IMR-90 (cell line): ENCODE results near the gene DNTTIP2. TPM values are rescaled to one million over a fixed set of nuclear protein-coding genes. Genes with fewer than 3 reads are reported as not detected.

Source experiments
- ATAC-seq: fragments of 200-7000 bp; cut with Tn5 transposase; 2 replicates; pipeline ENCODE4 v1.9.1; 2020; ENCODE audit warnings: low read depth, mild to moderate bottlenecking, moderate library complexity
- BruUV-seq: library from RNA; stranded (reverse); fragments of 400-500 nt; replicated peaks from 2 replicates; lab custom pipeline; 2021; lab: Mats Ljungman, UMichigan
- CTCF ChIA-PET: fragments of 300-600 bp; formaldehyde crosslinking; extraction: SDS; loops from one replicate; lab custom pipeline; 2021; ENCODE audit warnings: antibody characterized with exemption; lab: Yijun Ruan, JAX
- POLR2A ChIA-PET: fragments of 300-600 bp; sonication (Branson Sonifier 250); formaldehyde crosslinking; loops from one replicate; lab custom pipeline; 2022; ENCODE audit warnings: antibody characterized with exemption; ENCODE audit not compliant: unreplicated experiment; lab: Charles Lee
- DNase-seq: peaks from one replicate; pipeline ENCODE4 v3.0.0; 2013
- H2AFZ ChIP-seq: replicated peaks from 2 replicates; pipeline ENCODE3; 2013; ENCODE audit warnings: low read length, mild to moderate bottlenecking; ENCODE audit not compliant: poor library complexity
- H2AK5ac ChIP-seq: 2 replicates; pipeline ENCODE4 v1.6.1; 2013; ENCODE audit warnings: low read depth, low read length, inconsistent platforms
- H2AK9ac ChIP-seq: replicated peaks from 2 replicates; pipeline ENCODE3; 2013; ENCODE audit warnings: mild to moderate bottlenecking, low read depth, low read length, moderate library complexity; ENCODE audit not compliant: poor library complexity
- H2BK120ac ChIP-seq: 2 replicates; pipeline ENCODE4 v1.6.1; 2013; ENCODE audit warnings: low read depth, low read length, inconsistent platforms
- H2BK15ac ChIP-seq: 3 replicates; pipeline ENCODE4 v1.6.1; 2013; ENCODE audit warnings: low read depth, low read length, inconsistent platforms
- H2BK20ac ChIP-seq: 2 replicates; pipeline ENCODE4 v1.6.1; 2013; ENCODE audit warnings: low read depth, mild to moderate bottlenecking, inconsistent platforms, low read length, moderate library complexity
- H2BK5ac ChIP-seq: 2 replicates; pipeline ENCODE4 v1.6.1; 2013; ENCODE audit warnings: mild to moderate bottlenecking, low read depth, low read length, inconsistent platforms; ENCODE audit not compliant: poor library complexity, severe bottlenecking
- H3K14ac ChIP-seq: replicated peaks from 2 replicates; pipeline ENCODE4 v1.6.1; 2013; ENCODE audit warnings: low read depth, low read length, inconsistent platforms
- H3K18ac ChIP-seq: 2 replicates; pipeline ENCODE4 v1.6.1; 2013; ENCODE audit warnings: low read depth, low read length, control low read depth
- H3K23ac ChIP-seq: 2 replicates; pipeline ENCODE4 v1.6.1; 2013; ENCODE audit warnings: low read depth, low read length, inconsistent platforms
- H3K27ac ChIP-seq: 2 replicates; pipeline ENCODE4 v1.5.1; 2013; ENCODE audit warnings: mild to moderate bottlenecking, control low read depth, low read length; ENCODE audit not compliant: insufficient read depth
- H3K27me3 ChIP-seq: 2 replicates; pipeline ENCODE4 v1.6.1; 2013; ENCODE audit warnings: low read length; ENCODE audit not compliant: control insufficient read depth, insufficient read depth
- H3K36me3 ChIP-seq: 2 replicates; pipeline ENCODE4 v1.6.1; 2013; ENCODE audit warnings: low read length, mixed read lengths; ENCODE audit not compliant: control insufficient read depth, insufficient read depth
- H3K4ac ChIP-seq: 2 replicates; pipeline ENCODE4 v1.6.1; 2013; ENCODE audit warnings: low read depth, low read length, inconsistent platforms
- H3K4me1 ChIP-seq: 2 replicates; pipeline ENCODE4 v1.6.1; 2013; ENCODE audit warnings: low read length, mixed read lengths; ENCODE audit not compliant: control insufficient read depth, insufficient read depth
- H3K4me2 ChIP-seq: 2 replicates; pipeline ENCODE4 v1.6.1; 2013; ENCODE audit warnings: low read depth, mild to moderate bottlenecking, control low read depth, low read length, moderate library complexity
- H3K4me3 ChIP-seq: 2 replicates; pipeline ENCODE4 v1.5.1; 2013; ENCODE audit warnings: low read depth, mild to moderate bottlenecking, control low read depth, low read length, moderate library complexity; ENCODE audit not compliant: insufficient read depth
- H3K56ac ChIP-seq: 2 replicates; pipeline ENCODE4 v1.6.1; 2013; ENCODE audit warnings: low read length, inconsistent platforms; ENCODE audit not compliant: insufficient read depth; ENCODE audit errors: extremely low read depth
- H3K79me1 ChIP-seq, 2 experiments: 2 replicates each; pipeline ENCODE4 v1.6.1; 2013; ENCODE audit warnings: low read length in 2 of 2, inconsistent platforms in 1 of 2, low read depth in 1 of 2
- H3K9ac ChIP-seq: 2 replicates; pipeline ENCODE4 v1.6.1; 2013; ENCODE audit warnings: low read depth, low read length, control low read depth
- H3K9me1 ChIP-seq: 2 replicates; pipeline ENCODE4 v1.6.1; 2013; ENCODE audit warnings: low read length, inconsistent platforms; ENCODE audit not compliant: insufficient read depth
- H3K9me3 ChIP-seq: 2 replicates; pipeline ENCODE4 v1.6.1; 2013; ENCODE audit warnings: low read length; ENCODE audit not compliant: control insufficient read depth, insufficient read depth
- H4K20me1 ChIP-seq: 2 replicates; pipeline ENCODE4 v1.6.1; 2013; ENCODE audit warnings: low read length, inconsistent platforms; ENCODE audit not compliant: insufficient read depth
- H4K5ac ChIP-seq: 2 replicates; pipeline ENCODE4 v1.6.1; 2013; ENCODE audit warnings: mild to moderate bottlenecking, low read depth, low read length, control low read depth
- H4K8ac ChIP-seq, 2 experiments: 2 replicates each; pipeline ENCODE4 v1.6.1; 2013; ENCODE audit warnings: low read depth in 2 of 2, low read length in 2 of 2, control low read depth in 1 of 2, inconsistent platforms in 1 of 2
- H4K91ac ChIP-seq: 2 replicates; pipeline ENCODE4 v1.6.1; 2013; ENCODE audit warnings: low read depth, low read length, inconsistent platforms; ENCODE audit not compliant: insufficient read depth
- BHLHE40 ChIP-seq: fragments of 150-350 bp; IDR thresholded peaks from 2 replicates; pipeline ENCODE4 v1.6.1; 2016; ENCODE audit warnings: mild to moderate bottlenecking, low read depth, low read length
- CEBPB ChIP-seq: IDR thresholded peaks from 2 replicates; pipeline ENCODE4 v1.6.1; 2012; ENCODE audit warnings: low read depth, low read length, improper control_type of control experiment
- CHD1 ChIP-seq: IDR thresholded peaks from 2 replicates; pipeline ENCODE4 v1.6.1; 2012; ENCODE audit warnings: low read depth, low read length, improper control_type of control experiment
- FOS ChIP-seq: fragments of 150-350 bp; IDR thresholded peaks from 2 replicates; pipeline ENCODE4 v1.6.1; 2016; ENCODE audit warnings: low read depth, low read length
- MAFK ChIP-seq: IDR thresholded peaks from 2 replicates; pipeline ENCODE4 v1.6.1; 2012; ENCODE audit warnings: low read depth, low read length, improper control_type of control experiment
- MAZ ChIP-seq: IDR thresholded peaks from 2 replicates; pipeline ENCODE4 v1.6.1; 2012; ENCODE audit warnings: low read depth, mild to moderate bottlenecking, low read length, improper control_type of control experiment, moderate library complexity, borderline replicate concordance
- MXI1 ChIP-seq: IDR thresholded peaks from 2 replicates; pipeline ENCODE4 v1.6.1; 2012; ENCODE audit warnings: low read depth, mild to moderate bottlenecking, low read length, moderate library complexity, borderline replicate concordance
- NFE2L2 ChIP-seq: fragments of 150-350 bp; IDR thresholded peaks from 2 replicates; pipeline ENCODE4 v1.6.1; 2016; ENCODE audit warnings: low read depth, mild to moderate bottlenecking, low read length
- POLR2A ChIP-seq: IDR thresholded peaks from 2 replicates; pipeline ENCODE4 v1.6.1; 2012; ENCODE audit warnings: mild to moderate bottlenecking, low read depth, low read length
- RAD21 ChIP-seq: IDR thresholded peaks from 2 replicates; pipeline ENCODE4 v1.6.1; 2012; ENCODE audit warnings: low read length, improper control_type of control experiment
- RCOR1 ChIP-seq: IDR thresholded peaks from 2 replicates; pipeline ENCODE4 v1.6.1; 2012; ENCODE audit warnings: mild to moderate bottlenecking, low read length, improper control_type of control experiment; ENCODE audit not compliant: insufficient replicate concordance
- RFX5 ChIP-seq: IDR thresholded peaks from 2 replicates; pipeline ENCODE4 v1.8.0; 2012; ENCODE audit warnings: low read depth, mild to moderate bottlenecking, low read length, moderate library complexity
- SMC3 ChIP-seq: fragments of 150-350 bp; IDR thresholded peaks from 2 replicates; pipeline ENCODE4 v1.6.1; 2016; ENCODE audit warnings: low read depth, mild to moderate bottlenecking, antibody characterized with exemption, low read length, moderate library complexity
- WGBS, 2 experiments: methylation state at CpG; one replicate each; pipeline versions ENCODE4 v1.1.5 to v1.1.7; 2013; ENCODE audit warnings: missing lambda C conversion rate in 2 of 2; ENCODE audit not compliant: insufficient read length in 1 of 2; ENCODE audit errors: extremely low coverage in 2 of 2; 5-methylcytosine and 5-hydroxymethylcytosine counted together
- dilution Hi-C: fragments of 300-500 bp; cut with HindIII; formaldehyde crosslinking; loops from one replicate; pipeline ENCODE4 v1.14.3; 2018; ENCODE audit warnings: low sequenced_read_pairs; ENCODE audit not compliant: unreplicated experiment
- in situ Hi-C: fragments of 300-500 bp; cut with MboI; formaldehyde crosslinking; loops from 3 replicates; pipeline ENCODE4 v1.14.3; 2019; ENCODE audit warnings: low sequenced_read_pairs, inconsistent platforms, mixed read lengths
- intact Hi-C: fragments of 100-400 bp; cut with micrococcal nuclease; formaldehyde crosslinking; loops from 2 replicates; pipeline ENCODE4 v1.10.0; 2022
- polyA plus RNA-seq, 3 experiments: library from polyadenylated mRNA; depleted of rRNA; stranded (reverse); fragments of >200 nt; gene quantifications; 2 replicates each; pipeline ENCODE4 v1.2.3, GENCODE V29; 2012; ENCODE audit warnings: low replicate concordance in 1 of 3
- total RNA-seq: library from RNA; depleted of rRNA; stranded (reverse); fragments of >200 nt; gene quantifications from 2 replicates; pipeline ENCODE4 v1.2.3, GENCODE V29; 2012
- TF ChIP-seq, protein P1 (sequence below): fragments of 150-350 bp; IDR thresholded peaks from 2 replicates; pipeline ENCODE4 v1.6.1; 2016; ENCODE audit warnings: low read depth, mild to moderate bottlenecking, low read length, moderate library complexity, borderline replicate concordance
- TF ChIP-seq, protein P2 (sequence below): conservative IDR thresholded peaks from 2 replicates; pipeline ENCODE4 v1.5.1; 2012; ENCODE audit warnings: mild to moderate bottlenecking, low read depth, low read length, improper control_type of control experiment
- TF ChIP-seq, protein P3 (sequence below): fragments of 150-350 bp; IDR thresholded peaks from 2 replicates; pipeline ENCODE4 v1.6.1; 2017; ENCODE audit warnings: mild to moderate bottlenecking, antibody characterized with exemption, low read length, low read depth

DNTTIP2 gene
- total and polyA plus RNA-seq, 2 of the 4 experiments (the other 2 are of a cell fraction): 14.2 to 24.4 TPM

DNA sequence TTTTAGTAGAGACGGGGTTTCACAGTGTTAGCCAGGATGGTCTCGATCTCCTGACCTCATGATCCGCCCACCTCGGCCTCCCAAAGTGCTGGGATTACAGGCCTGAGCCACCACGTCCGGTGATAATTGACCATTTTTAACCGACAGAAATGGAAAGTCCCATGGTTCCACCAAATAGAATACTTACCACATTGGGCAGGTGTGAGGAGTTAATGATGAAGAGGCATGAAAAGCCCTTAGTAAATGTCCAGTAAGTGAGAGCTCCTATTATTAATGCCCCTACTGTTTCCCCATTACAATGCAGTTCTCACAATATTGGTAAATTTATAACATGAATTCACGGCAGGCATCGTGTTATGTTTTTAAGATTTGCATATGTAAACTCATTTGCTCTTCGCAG lies 38.3 kb upstream of the DNTTIP2 start:
- Histone ChIP-seq H4K20me1 (no peaks in the 10 kb centered on the region), H3K4me2 (no peak overlapping the region), H3K79me1 (no peaks in the 10 kb centered on the region), H3K27me3 (peaks cover 8% of the 10 kb centered on the region), H3K4me1 (no peaks in the 10 kb centered on the region), H2AK9ac (no peak overlapping the region), H2AFZ (no peak overlapping the region), H3K23ac (no peak overlapping the region), H4K91ac (no peak overlapping the region), H3K36me3 (no peaks in the 10 kb centered on the region), H3K14ac (no peak overlapping the region), H4K5ac (no peak overlapping the region), H3K4ac (no peak overlapping the region), H2BK15ac (no peak overlapping the region), H3K56ac (no peak overlapping the region), H2BK20ac (no peak overlapping the region), H3K27ac (no peak overlapping the region), H3K9me1 (no peaks in the 10 kb centered on the region), H3K18ac (no peak overlapping the region), H3K4me3 (no peak overlapping the region), H3K9ac (no peak overlapping the region), H2BK120ac (no peak overlapping the region), H2AK5ac (no peak overlapping the region), H2BK5ac (no peak overlapping the region), H4K8ac (no peak overlapping the region), H3K9me3 (peaks cover 6% of the 10 kb centered on the region; the same call in 1 of the 2 replicates)
- no TSS peak for BruUV-seq
- intact Hi-C loops: loop anchor here (5.0 kb wide), 1 partner anchor 40 kb away; no protein-coding TSS in a partner anchor
- TF ChIP-seq MAZ (no peak), RCOR1 (no peak), SMC3 (no peak), MAFK (no peak), BHLHE40 (no peak), CEBPB (no peak), CHD1 (no peak), MXI1 (no peak), RFX5 (no peak), RAD21 (no peak), NFE2L2 (no peak), POLR2A (no peak), FOS (no peak)
- TF ChIP-seq, protein P1, sequence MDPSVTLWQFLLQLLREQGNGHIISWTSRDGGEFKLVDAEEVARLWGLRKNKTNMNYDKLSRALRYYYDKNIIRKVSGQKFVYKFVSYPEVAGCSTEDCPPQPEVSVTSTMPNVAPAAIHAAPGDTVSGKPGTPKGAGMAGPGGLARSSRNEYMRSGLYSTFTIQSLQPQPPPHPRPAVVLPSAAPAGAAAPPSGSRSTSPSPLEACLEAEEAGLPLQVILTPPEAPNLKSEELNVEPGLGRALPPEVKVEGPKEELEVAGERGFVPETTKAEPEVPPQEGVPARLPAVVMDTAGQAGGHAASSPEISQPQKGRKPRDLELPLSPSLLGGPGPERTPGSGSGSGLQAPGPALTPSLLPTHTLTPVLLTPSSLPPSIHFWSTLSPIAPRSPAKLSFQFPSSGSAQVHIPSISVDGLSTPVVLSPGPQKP: no peak
- TF ChIP-seq, protein P2, sequence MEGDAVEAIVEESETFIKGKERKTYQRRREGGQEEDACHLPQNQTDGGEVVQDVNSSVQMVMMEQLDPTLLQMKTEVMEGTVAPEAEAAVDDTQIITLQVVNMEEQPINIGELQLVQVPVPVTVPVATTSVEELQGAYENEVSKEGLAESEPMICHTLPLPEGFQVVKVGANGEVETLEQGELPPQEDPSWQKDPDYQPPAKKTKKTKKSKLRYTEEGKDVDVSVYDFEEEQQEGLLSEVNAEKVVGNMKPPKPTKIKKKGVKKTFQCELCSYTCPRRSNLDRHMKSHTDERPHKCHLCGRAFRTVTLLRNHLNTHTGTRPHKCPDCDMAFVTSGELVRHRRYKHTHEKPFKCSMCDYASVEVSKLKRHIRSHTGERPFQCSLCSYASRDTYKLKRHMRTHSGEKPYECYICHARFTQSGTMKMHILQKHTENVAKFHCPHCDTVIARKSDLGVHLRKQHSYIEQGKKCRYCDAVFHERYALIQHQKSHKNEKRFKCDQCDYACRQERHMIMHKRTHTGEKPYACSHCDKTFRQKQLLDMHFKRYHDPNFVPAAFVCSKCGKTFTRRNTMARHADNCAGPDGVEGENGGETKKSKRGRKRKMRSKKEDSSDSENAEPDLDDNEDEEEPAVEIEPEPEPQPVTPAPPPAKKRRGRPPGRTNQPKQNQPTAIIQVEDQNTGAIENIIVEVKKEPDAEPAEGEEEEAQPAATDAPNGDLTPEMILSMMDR: no peak
- TF ChIP-seq, protein P3, sequence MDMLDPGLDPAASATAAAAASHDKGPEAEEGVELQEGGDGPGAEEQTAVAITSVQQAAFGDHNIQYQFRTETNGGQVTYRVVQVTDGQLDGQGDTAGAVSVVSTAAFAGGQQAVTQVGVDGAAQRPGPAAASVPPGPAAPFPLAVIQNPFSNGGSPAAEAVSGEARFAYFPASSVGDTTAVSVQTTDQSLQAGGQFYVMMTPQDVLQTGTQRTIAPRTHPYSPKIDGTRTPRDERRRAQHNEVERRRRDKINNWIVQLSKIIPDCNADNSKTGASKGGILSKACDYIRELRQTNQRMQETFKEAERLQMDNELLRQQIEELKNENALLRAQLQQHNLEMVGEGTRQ: no peak
- DNase-seq: no peak
- in situ Hi-C loops: no loop called here
- dilution Hi-C loops: no loop called here
- POLR2A ChIA-PET: no interaction called here
- no peak for ATAC-seq
- CTCF ChIA-PET: no interaction called here
- WGBS, 2 experiments: no CpG with 5 or more reads among the region's 10 CpGs
